HG03469 (cell line): ENCODE measurements around the gene CNTN6.

Source experiments
- ATAC-seq: cut with Tn5 transposase; IDR thresholded peaks from one replicate; pipeline ENCODE4 v1.9.1; 2021; ENCODE audit warnings: mild to moderate bottlenecking, moderate library complexity, moderate number of reproducible peaks; ENCODE audit not compliant: unreplicated experiment

Gene CNTN6

GRCh38 chr3:1171320-1171719 lies 78.5 kb downstream of the CNTN6 start:
- no peak for ATAC-seq

GRCh38 chr3:1172644-1173043 lies 79.8 kb downstream of the CNTN6 start:
- no peak for ATAC-seq

DNA sequence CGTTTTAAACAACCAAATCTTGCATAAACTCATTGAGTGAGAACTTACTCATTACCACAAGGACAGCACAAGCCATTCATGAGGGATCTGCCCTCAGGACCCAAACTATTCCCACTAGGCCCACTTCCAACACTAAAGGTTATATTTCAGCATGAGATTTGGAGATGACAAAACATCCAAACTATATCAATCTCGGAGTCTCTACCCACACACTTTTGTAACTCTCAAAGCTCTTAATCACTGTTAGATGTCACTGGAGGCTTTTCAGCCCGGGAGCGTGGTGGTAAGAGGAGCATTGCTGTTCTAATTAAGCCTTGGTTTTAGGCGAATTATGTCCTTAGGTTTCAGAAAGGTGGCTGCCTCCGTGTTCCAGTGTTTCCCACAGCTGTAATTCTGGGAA lies 86.3 kb downstream of the CNTN6 start:
- ATAC-seq: no peak

DNA sequence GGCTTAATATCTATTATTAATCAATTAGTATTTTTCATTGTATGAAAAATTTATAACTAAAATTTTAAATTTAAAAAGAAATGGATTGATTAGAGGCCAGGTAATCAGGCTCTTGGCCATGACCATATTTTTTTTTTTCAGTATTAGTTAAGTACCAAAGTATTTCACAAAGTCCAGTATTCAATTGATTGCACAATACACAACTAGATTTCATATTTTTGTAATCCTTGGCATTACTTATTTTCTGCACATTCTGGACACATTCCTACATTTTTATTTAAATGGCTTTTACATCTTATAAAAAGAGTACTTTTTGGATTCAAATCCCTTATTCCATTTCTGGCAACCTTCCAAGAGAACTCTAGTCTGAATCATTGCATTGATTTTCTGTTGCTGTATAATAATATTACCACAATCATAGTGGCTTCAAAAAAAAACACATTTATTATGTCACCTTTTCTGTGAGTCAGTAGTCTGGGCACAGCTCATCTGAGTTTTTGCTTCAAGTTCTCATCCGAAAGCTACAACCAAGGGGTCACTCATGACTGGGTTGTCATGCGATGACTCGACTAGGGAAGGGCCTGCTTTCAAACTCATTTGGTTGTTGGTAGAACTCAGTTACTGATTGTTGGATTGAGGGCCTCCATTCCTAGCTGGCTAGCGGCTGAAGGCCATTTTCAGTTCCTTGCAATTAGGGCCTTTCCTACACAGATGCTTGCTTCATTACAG lies 90.7 kb downstream of the CNTN6 start:
- no peak for ATAC-seq

GRCh38 chr3:1190569-1190968 lies 97.7 kb downstream of the CNTN6 start:
- no peak for ATAC-seq

GRCh38 chr3:1191026-1191425 lies 98.2 kb downstream of the CNTN6 start:
- no peak for ATAC-seq

DNA sequence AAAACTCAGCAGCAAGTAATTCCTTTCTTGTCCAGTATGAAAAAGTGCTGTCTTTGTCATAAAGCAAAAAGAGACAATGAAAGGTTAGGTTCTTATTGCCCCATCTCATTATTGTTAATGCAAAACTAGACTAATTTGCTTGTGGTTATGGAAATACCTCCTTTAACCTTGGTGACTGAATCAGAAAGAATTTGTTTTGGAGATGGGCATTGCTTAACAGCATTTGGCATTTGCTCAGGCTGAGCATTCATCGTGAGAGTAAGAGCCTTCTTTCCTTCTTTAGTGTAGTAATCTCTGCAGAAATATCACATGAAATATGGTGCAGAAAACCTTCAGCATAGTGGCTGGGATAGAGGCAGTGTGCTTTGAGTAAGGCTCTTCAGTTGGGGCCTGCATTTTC lies 103.1 kb downstream of the CNTN6 start:
- ATAC-seq: no peak

GRCh38 chr3:1197051-1197450 lies 104.2 kb downstream of the CNTN6 start:
- no peak for ATAC-seq

GRCh38 chr3:1200371-1200770 lies 107.5 kb downstream of the CNTN6 start:
- no peak for ATAC-seq

DNA sequence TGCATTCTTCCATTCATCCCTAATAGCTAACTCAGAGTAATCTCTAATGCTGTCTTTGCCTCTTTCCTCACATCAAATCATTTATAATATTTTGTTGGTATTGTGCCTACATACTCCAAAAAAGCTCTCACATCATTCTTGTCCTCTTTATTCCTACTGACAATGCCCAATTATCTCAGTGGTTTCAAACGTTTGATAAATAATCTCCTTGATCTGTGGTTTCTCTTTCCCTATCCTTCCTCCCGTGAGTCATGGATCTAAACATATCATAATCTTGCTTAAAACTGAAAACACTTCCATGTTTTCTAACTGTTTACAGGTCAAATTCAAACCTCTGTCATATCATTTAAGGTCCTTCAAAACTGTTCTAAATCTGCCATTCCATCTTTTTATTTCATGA lies 115.1 kb downstream of the CNTN6 start:
- ATAC-seq: no peak

DNA sequence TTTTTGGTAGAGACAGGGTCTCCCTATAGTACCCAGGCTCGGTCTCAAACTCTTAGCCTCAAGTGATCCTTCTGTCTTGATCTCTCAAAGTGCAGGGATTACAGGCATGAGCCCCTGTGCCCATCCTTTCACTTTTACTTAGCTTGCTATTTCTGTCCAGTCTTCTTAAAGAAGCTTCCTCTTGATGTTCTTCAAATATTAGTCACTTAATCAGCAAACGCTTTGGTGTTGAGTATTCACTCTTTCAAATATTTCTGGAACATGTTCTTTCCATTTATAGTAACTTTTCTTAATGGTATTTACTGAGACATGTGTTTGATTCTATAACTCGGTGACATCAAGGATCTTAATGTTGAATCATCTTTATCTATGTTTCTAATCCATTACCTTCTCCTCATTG lies 122.1 kb downstream of the CNTN6 start:
- ATAC-seq: no peak

- ATAC-seq: no peak
These were observed 124.0 kb downstream of the CNTN6 start for GRCh38 chr3:1216856-1217255.

DNA sequence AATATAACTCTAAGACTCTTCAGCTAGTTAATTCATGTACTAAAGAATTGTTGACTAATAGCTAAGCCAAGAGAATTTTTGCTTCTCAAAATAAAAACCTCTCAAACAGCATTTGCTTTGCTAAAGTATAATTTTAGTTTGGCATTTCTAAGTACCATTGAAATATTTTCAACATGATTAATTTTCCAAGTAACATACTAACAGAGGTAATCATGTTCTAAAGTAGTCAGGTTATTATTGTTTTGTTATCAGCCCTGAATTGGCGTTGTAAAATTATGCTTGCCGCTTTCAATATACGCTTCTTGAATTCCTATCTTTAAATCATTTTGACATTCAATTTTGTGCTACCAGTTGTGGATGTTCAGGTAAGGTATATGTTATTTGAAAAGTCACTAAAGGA lies 134.3 kb downstream of the CNTN6 start:
- ATAC-seq: no peak

- ATAC-seq: no peak
These were observed 135.5 kb downstream of the CNTN6 start for GRCh38 chr3:1228289-1228688.

GRCh38 chr3:1230920-1231319 lies 138.1 kb downstream of the CNTN6 start:
- no peak for ATAC-seq

- ATAC-seq: no peak
These were observed 139.5 kb downstream of the CNTN6 start for GRCh38 chr3:1232276-1232675.

DNA sequence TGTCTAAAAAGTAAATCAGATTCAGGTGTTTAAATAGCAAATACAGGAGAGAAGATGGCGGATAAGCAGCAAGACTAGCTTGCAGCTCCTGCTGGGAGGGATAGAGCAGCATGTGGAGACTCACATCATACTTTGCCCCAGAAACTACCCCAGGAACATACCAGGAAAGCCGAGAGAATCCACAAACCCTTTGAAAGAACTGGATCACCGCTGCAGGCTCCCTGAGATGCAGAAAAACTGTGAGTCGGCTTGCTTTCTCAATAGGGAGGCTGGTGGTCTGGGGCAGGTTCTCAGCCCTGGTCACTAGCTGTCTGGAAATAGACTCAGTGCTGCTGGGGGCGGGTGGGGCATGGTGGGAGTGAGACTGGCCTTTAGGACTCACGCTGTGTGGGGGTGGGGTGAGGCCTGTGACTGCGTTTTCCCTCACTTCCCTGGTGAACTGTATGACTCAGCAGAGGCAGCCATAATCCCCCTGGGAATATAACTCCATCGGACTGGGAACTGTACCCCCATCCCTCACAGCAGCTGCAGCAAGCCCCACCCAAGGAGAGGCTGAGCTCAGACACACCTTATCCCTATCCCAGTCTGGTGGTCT lies 142.8 kb downstream of the CNTN6 start:
- no peak for ATAC-seq

GRCh38 chr3:1251282-1252060 lies 158.6 kb downstream of the CNTN6 start:
- no peak for ATAC-seq

GRCh38 chr3:1252061-1252430 lies 159.2 kb downstream of the CNTN6 start:
- ATAC-seq: no peak

- no peak for ATAC-seq
These were observed 169.4 kb downstream of the CNTN6 start for GRCh38 chr3:1262246-1262645.

GRCh38 chr3:1263121-1263520 lies 170.3 kb downstream of the CNTN6 start:
- ATAC-seq: no peak

- ATAC-seq: no peak
These were observed 177.0 kb downstream of the CNTN6 start for GRCh38 chr3:1269808-1270207.
